H9 (cell line): ENCODE data around the gene MPHOSPH8. TPM values are rescaled to one million over a fixed set of nuclear protein-coding genes. Genes with fewer than 3 reads are reported as not detected.
"Not testable (repeated sequence)": the region's sequence is repeated elsewhere in the genome, so short reads cannot be mapped to it uniquely, and the experiment has no call there.

Experiments
- DNase-seq: peaks from one replicate; pipeline ENCODE4 v3.0.0-alpha.2; 2017
- H2AFZ ChIP-seq: one replicate; pipeline ENCODE4 v1.6.1; 2013; ENCODE audit warnings: mild to moderate bottlenecking, low read length, control low read depth, moderate library complexity
- H2AK5ac ChIP-seq: 2 replicates; pipeline ENCODE4 v1.6.1; 2013; ENCODE audit warnings: low read length, control low read depth, mixed read lengths; ENCODE audit not compliant: insufficient read length
- H2BK120ac ChIP-seq: one replicate; pipeline ENCODE4 v1.6.1; 2013; ENCODE audit warnings: low read depth, mild to moderate bottlenecking, low read length, control low read depth, inconsistent platforms; ENCODE audit not compliant: poor library complexity, severe bottlenecking
- H2BK12ac ChIP-seq: 2 replicates; pipeline ENCODE4 v1.6.1; 2013; ENCODE audit warnings: low read length, control low read depth, mixed read lengths, low read depth; ENCODE audit not compliant: insufficient read length
- H2BK15ac ChIP-seq: 2 replicates; pipeline ENCODE4 v1.6.1; 2013; ENCODE audit warnings: low read depth, low read length, control low read depth
- H2BK20ac ChIP-seq: one replicate; pipeline ENCODE4 v1.6.1; 2013; ENCODE audit warnings: low read depth, mild to moderate bottlenecking, low read length, control low read depth, inconsistent platforms; ENCODE audit not compliant: poor library complexity, severe bottlenecking
- H2BK5ac ChIP-seq: 2 replicates; pipeline ENCODE4 v1.6.1; 2013; ENCODE audit warnings: low read length, control low read depth, mixed read lengths; ENCODE audit not compliant: insufficient read length
- H3K14ac ChIP-seq: 2 replicates; pipeline ENCODE4 v1.6.1; 2013; ENCODE audit warnings: low read length, control low read depth; ENCODE audit not compliant: insufficient read depth
- H3K18ac ChIP-seq: 2 replicates; pipeline ENCODE4 v1.6.1; 2013; ENCODE audit warnings: low read depth, mild to moderate bottlenecking, mixed read lengths, low read length, control low read depth; ENCODE audit not compliant: insufficient read length
- H3K23ac ChIP-seq: 2 replicates; pipeline ENCODE4 v1.6.1; 2013; ENCODE audit warnings: low read length, control low read depth, mixed read lengths, low read depth; ENCODE audit not compliant: insufficient read length
- H3K23me2 ChIP-seq: 2 replicates; pipeline ENCODE4 v1.6.1; 2013; ENCODE audit warnings: low read depth, mild to moderate bottlenecking, mixed read lengths, low read length, control low read depth; ENCODE audit not compliant: insufficient read length, poor library complexity, severe bottlenecking
- H3K27ac ChIP-seq: 2 replicates; pipeline ENCODE4 v1.5.1; 2013; ENCODE audit warnings: low read length, control low read depth, mixed read lengths, low read depth; ENCODE audit not compliant: insufficient read length
- H3K27me3 ChIP-seq: 2 replicates; pipeline ENCODE4 v1.6.1; 2013; ENCODE audit warnings: low read length, control low read depth, inconsistent platforms; ENCODE audit not compliant: insufficient read depth
- H3K4ac ChIP-seq: 2 replicates; pipeline ENCODE4 v1.6.1; 2013; ENCODE audit warnings: low read depth, mild to moderate bottlenecking, control low read depth, inconsistent platforms, low read length, moderate library complexity
- H3K4me1 ChIP-seq: 2 replicates; pipeline ENCODE4 v1.6.1; 2013; ENCODE audit warnings: low read length, control low read depth, inconsistent platforms; ENCODE audit not compliant: insufficient read depth
- H3K4me2 ChIP-seq: 2 replicates; pipeline ENCODE4 v1.6.1; 2013; ENCODE audit warnings: low read length, control low read depth, mixed read lengths; ENCODE audit not compliant: insufficient read length, insufficient read depth
- H3K56ac ChIP-seq: 2 replicates; pipeline ENCODE4 v1.6.1; 2013; ENCODE audit warnings: low read depth, mild to moderate bottlenecking, mixed read lengths, low read length, control low read depth; ENCODE audit not compliant: insufficient read length
- H3K79me1 ChIP-seq: 2 replicates; pipeline ENCODE4 v1.6.1; 2013; ENCODE audit warnings: low read depth, mild to moderate bottlenecking, moderate library complexity, low read length, control low read depth, inconsistent platforms; ENCODE audit not compliant: insufficient read depth, poor library complexity, severe bottlenecking
- H3K79me2 ChIP-seq: 2 replicates; pipeline ENCODE4 v1.6.1; 2013; ENCODE audit warnings: low read length, control low read depth, inconsistent platforms; ENCODE audit not compliant: insufficient read depth
- H3K9ac ChIP-seq: 2 replicates; pipeline ENCODE4 v1.6.1; 2013; ENCODE audit warnings: low read length, control low read depth, mixed read lengths; ENCODE audit not compliant: insufficient read length; ENCODE audit errors: extremely low read depth
- H3K9me3 ChIP-seq: one replicate; pipeline ENCODE4 v1.6.1; 2013; ENCODE audit warnings: low read depth, low read length, inconsistent platforms; ENCODE audit not compliant: control insufficient read depth
- H3T11ph ChIP-seq: one replicate; pipeline ENCODE4 v1.6.1; 2013; ENCODE audit warnings: mild to moderate bottlenecking, low read length, control low read depth, inconsistent platforms
- H4K20me1 ChIP-seq: one replicate; pipeline ENCODE4 v1.6.1; 2013; ENCODE audit not compliant: control insufficient read depth, insufficient read length, insufficient read depth
- H4K5ac ChIP-seq: 2 replicates; pipeline ENCODE4 v1.6.1; 2013; ENCODE audit warnings: low read depth, mild to moderate bottlenecking, mixed read lengths, low read length, control low read depth; ENCODE audit not compliant: insufficient read length
- H4K8ac ChIP-seq: replicated peaks from 2 replicates; pipeline ENCODE4 v1.6.1; 2013; ENCODE audit warnings: low read length, control low read depth, mixed read lengths, low read depth; ENCODE audit not compliant: insufficient read length
- H4K91ac ChIP-seq: 2 replicates; pipeline ENCODE4 v1.6.1; 2013; ENCODE audit warnings: low read depth, mild to moderate bottlenecking, moderate library complexity, mixed read lengths, low read length, control low read depth; ENCODE audit not compliant: insufficient read length
- H3K27ac Mint-ChIP-seq, 3 experiments: 2 replicates in 2 of 3; 3 replicates in 1 of 3; pipeline ENCODE4 v1.8.0; 2020 to 2021; ENCODE audit warnings: mixed read lengths in 3 of 3, mild to moderate bottlenecking in 1 of 3, moderate library complexity in 1 of 3
- H3K27me3 Mint-ChIP-seq: 2 replicates; pipeline ENCODE4 v1.8.0; 2021; ENCODE audit warnings: low read depth, mild to moderate bottlenecking, moderate library complexity, mixed read lengths
- H3K36me3 Mint-ChIP-seq, 3 experiments: 2 replicates in 2 of 3; 3 replicates in 1 of 3; pipeline ENCODE4 v1.8.0; 2020 to 2021; ENCODE audit warnings: low read depth in 3 of 3, mixed read lengths in 3 of 3; ENCODE audit not compliant: insufficient read depth in 1 of 3
- H3K4me1 Mint-ChIP-seq, 2 experiments: 2 replicates each; pipeline ENCODE4 v1.8.0; 2020; ENCODE audit warnings: mixed read lengths in 2 of 2
- H3K4me3 Mint-ChIP-seq, 2 experiments: 2 replicates in 1 of 2; 3 replicates in 1 of 2; pipeline ENCODE4 v1.8.0; 2020 to 2021; ENCODE audit warnings: mild to moderate bottlenecking in 2 of 2, mixed read lengths in 2 of 2, moderate library complexity in 1 of 2
- H3K9me3 Mint-ChIP-seq, 2 experiments: 2 replicates in 1 of 2; 3 replicates in 1 of 2; pipeline ENCODE4 v1.8.0; 2020; ENCODE audit warnings: mild to moderate bottlenecking in 2 of 2, mixed read lengths in 2 of 2, moderate library complexity in 1 of 2
- CTCF ChIP-seq: fragments of 200-600 bp; sonication (generic); conservative IDR thresholded peaks from 3 replicates; pipeline ENCODE4 v1.8.0; 2021; ENCODE audit warnings: antibody characterized with exemption, mild to moderate bottlenecking
- WGBS: extraction: QIAGEN DNeasy Blood & Tissue Kit; methylation state at CpG from one replicate; pipeline ENCODE4 v1.1.7; 2013; ENCODE audit warnings: missing lambda C conversion rate, low lambda C conversion rate, mixed read lengths; ENCODE audit not compliant: insufficient read length; ENCODE audit errors: extremely low coverage; 5-methylcytosine and 5-hydroxymethylcytosine counted together
- total RNA-seq: library from RNA; stranded (reverse); gene quantifications from 2 replicates; pipeline ENCODE4 v1.2.1, GENCODE V29; 2021

Gene MPHOSPH8
- total RNA-seq, 1 experiment from 2014 or later: 21.1 TPM

- Histone ChIP-seq H3K27ac (no peak overlapping the region), H2AK5ac (no peak overlapping the region)
Observed at GRCh38 chr13:19634256-19634740, 839 bp downstream of the MPHOSPH8 start.

GRCh38 chr13:19635926-19636325 is 2.5 kb downstream of the MPHOSPH8 start:
- not testable (repeated sequence) for H2BK20ac ChIP-seq, H3K14ac ChIP-seq, H2AK5ac ChIP-seq, H3K4me2 ChIP-seq, H3K23ac ChIP-seq, H4K20me1 ChIP-seq, H4K91ac ChIP-seq, H3K9me3 ChIP-seq, H3K27me3 Mint-ChIP-seq, H3K56ac ChIP-seq, H4K8ac ChIP-seq, H3K79me1 ChIP-seq, H3K27me3 ChIP-seq, H2AFZ ChIP-seq, H3K9ac ChIP-seq, H4K5ac ChIP-seq, H3K27ac ChIP-seq, H3K18ac ChIP-seq, H2BK12ac ChIP-seq, H3T11ph ChIP-seq, H3K79me2 ChIP-seq, H3K4me1 ChIP-seq, H3K27ac Mint-ChIP-seq, H3K23me2 ChIP-seq, H2BK120ac ChIP-seq, H3K4ac ChIP-seq, H2BK5ac ChIP-seq, H2BK15ac ChIP-seq, DNase-seq
- H3K4me1 Mint-ChIP-seq: peaks cover 14 to 19% of the 10 kb centered on the region in 2 experiments
- H3K36me3 Mint-ChIP-seq: peaks cover 3 to 10% (median 7%) of the 10 kb centered on the region in 3 experiments; a peak in 6 of 7 replicates
- peaks cover 12 to 15% of the 10 kb centered on the region in 2 experiments for H3K9me3 Mint-ChIP-seq
- no CpG with 5 or more reads among the region's 7 CpGs for WGBS
- H3K4me3 Mint-ChIP-seq: peak overlapping the region; percentile 18 to 21; a peak in 2 of 5 replicates

More at GRCh38 chr13:19634256-19634740, 839 bp downstream of the MPHOSPH8 start:
- H3K9ac ChIP-seq: peak overlapping the region; percentile 81
- Mint-ChIP-seq H3K27ac (peak overlapping the region in 1 of 3 experiments; percentile 7; a peak in 2 of 7 replicates), H3K27me3 (no peaks in the 10 kb centered on the region), H3K4me3 (peak overlapping the region; percentile 100), H3K36me3 (peaks cover 20 to 26% (median 23%) of the 10 kb centered on the region in 3 experiments), H3K4me1 (peaks cover 14 to 19% of the 10 kb centered on the region in 2 experiments), H3K9me3 (peaks cover 29 to 30% of the 10 kb centered on the region in 2 experiments)
- no peak overlapping the region for H4K91ac ChIP-seq
- no CpG with 5 or more reads among the region's 12 CpGs for WGBS
- H4K5ac ChIP-seq: no peak overlapping the region
- H2AFZ ChIP-seq: no peak overlapping the region
- no peak overlapping the region for H3K23ac ChIP-seq
- peaks cover 8% of the 10 kb centered on the region for H3K9me3 ChIP-seq
- H3K27me3 ChIP-seq: no peaks in the 10 kb centered on the region
- no peaks in the 10 kb centered on the region for H3K23me2 ChIP-seq
- peak overlapping the region; percentile 93 for H3K4me2 ChIP-seq
- TF ChIP-seq CTCF: no peak
- no peak overlapping the region for H3K18ac ChIP-seq
- no peak overlapping the region for H3K4ac ChIP-seq
- H3T11ph ChIP-seq: no peak overlapping the region
- no peak overlapping the region for H2BK15ac ChIP-seq
- no peak overlapping the region for H2BK5ac ChIP-seq
- no peaks in the 10 kb centered on the region for H4K20me1 ChIP-seq
- no peaks in the 10 kb centered on the region; the same call in 1 of the 2 replicates for H3K4me1 ChIP-seq
- peaks cover 3% of the 10 kb centered on the region; the same call in 1 of the 2 replicates for H3K79me2 ChIP-seq
- no peak overlapping the region for H3K56ac ChIP-seq
- no peak overlapping the region for H3K14ac ChIP-seq
- no peak overlapping the region for H2BK12ac ChIP-seq
- H2BK20ac ChIP-seq: no peak overlapping the region
- no peak for DNase-seq
- no peak overlapping the region for H2BK120ac ChIP-seq
- H4K8ac ChIP-seq: no peak overlapping the region
- H3K79me1 ChIP-seq: no peaks in the 10 kb centered on the region
